ENCODE measurements around the gene PKP1. TPM values are rescaled to one million over a fixed set of nuclear protein-coding genes. Genes with fewer than 3 reads are reported as not detected.
A peak's percentile ranks its signal among the peaks of the same experiment; 100 is the strongest.

The PKP1 gene
- polyA plus RNA-seq, 1 donor (not counting 4 experiments of a cell fraction or from before 2014, with no cell fraction given) = 169 TPM

DNA sequence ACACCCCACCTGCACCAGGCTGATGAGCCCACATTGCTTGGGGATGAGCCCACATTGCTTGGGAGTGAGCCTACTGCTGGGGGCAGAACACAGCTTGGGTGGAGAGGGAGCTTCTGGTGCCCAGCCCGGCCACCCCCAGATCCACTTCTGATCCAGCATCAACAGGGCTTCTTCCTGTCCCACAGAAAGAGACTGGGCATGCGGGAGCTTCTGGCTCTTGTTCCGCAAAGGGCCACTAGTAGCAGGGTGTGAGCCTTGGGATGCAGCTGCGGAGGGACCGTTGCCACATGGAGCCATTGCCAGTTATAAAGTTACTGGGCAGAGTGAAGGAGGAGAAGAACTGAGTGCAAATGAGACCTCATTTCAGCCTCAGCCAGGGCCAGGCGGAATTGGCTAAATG is 36.3 kb downstream of the PKP1 start:
- peak overlapping the region; percentile 71 for H3K27ac ChIP-seq (ENCODE audit: control insufficient read depth, insufficient read depth, low read length)
- H3K9me3 ChIP-seq (ENCODE audit: control insufficient read depth, low read depth, low read length) = no peaks in the 10 kb centered on the region
- no peak overlapping the region for H3K4me3 ChIP-seq (ENCODE audit: control insufficient read depth in 2 of 3, extremely low read depth in 1 of 3, insufficient read depth in 2 of 3, low read depth in 1 of 3, low read length in 3 of 3)
- peaks cover 31% of the 10 kb centered on the region for H3K4me1 ChIP-seq (ENCODE audit: control insufficient read depth, extremely low read depth, insufficient read depth, low read length)
- H3K79me2 ChIP-seq (ENCODE audit: control insufficient read depth, insufficient read depth, low read length) = peaks cover 11% of the 10 kb centered on the region
- peaks cover 9% of the 10 kb centered on the region for H3K9me1 ChIP-seq (ENCODE audit: control insufficient read depth, extremely low read depth, insufficient read depth, low read length)
- H3K9ac ChIP-seq (ENCODE audit: control insufficient read depth, extremely low read depth, insufficient read depth, low read length) = no peak overlapping the region
- no peaks in the 10 kb centered on the region for H4K20me1 ChIP-seq (ENCODE audit: control insufficient read depth, extremely low read depth, insufficient read depth, low read length)
- peaks cover 75 to 92% of the 10 kb centered on the region in 2 experiments for H3K36me3 ChIP-seq (ENCODE audit: control insufficient read depth in 2 of 2, extremely low read depth in 1 of 2, insufficient read depth in 2 of 2, low read length in 2 of 2)
- TF ChIP-seq CTCF (optimal IDR thresholded peaks at IDR 0.05 in 1 of 3, IDR thresholded peaks at IDR 0.05 in 1 of 3, conservative IDR thresholded peaks at IDR 0.05 in 1 of 3; ENCODE audit: extremely low read depth in 1 of 3, insufficient read depth in 2 of 3, low read length in 3 of 3) = no peak
- no peak for TF ChIP-seq EZH2 (IDR thresholded peaks at IDR 0.05; ENCODE audit: low read length)
- no peaks in the 10 kb centered on the region for H3K27me3 ChIP-seq (ENCODE audit: control insufficient read depth, extremely low read depth, insufficient read depth, low read length)
- dilution Hi-C loops (cut with MboI; ENCODE audit: extremely low pct_ligation_motif_present, low sequenced_read_pairs) = no loop called here
- FAIRE-seq (no peak), DNase-seq (ENCODE audit: low read depth, low spot score) (no peak)
- no peak overlapping the region for H3K4me2 ChIP-seq (ENCODE audit: control insufficient read depth, extremely low read depth, insufficient read depth, low read depth, low read length)
- no peak overlapping the region for H2AFZ ChIP-seq (ENCODE audit: control insufficient read depth, low read length)

DNA sequence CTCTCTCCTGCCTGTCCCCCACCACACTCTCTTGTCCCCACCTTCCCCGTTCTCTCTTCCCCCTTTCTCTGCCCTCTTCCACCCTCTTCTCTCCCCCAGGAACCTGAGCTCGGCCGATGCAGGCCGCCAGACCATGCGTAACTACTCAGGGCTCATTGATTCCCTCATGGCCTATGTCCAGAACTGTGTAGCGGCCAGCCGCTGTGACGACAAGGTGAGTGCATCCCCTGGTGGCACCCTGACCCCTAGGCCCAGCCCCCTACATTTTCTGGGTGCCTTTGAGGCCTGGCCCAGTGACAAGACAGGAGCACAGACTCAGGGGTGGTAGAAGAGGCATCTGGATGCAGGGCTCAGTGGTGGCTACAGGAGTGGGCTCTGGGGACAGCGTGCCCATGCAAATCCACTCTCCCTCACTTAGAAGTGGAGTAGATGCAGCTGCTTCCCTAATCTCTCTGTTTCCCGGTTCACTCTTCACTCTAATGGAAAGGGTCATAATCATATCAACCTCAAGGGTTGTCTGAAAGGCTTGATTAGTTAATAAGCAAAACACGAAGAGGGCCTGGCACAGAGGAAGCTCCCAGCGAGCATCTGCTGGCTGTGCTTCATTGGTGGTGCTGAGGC is 37.0 kb downstream of the PKP1 start:
- DNase-seq (ENCODE audit: low read depth, low spot score) = no peak
- Histone ChIP-seq H3K9me3 (ENCODE audit: control insufficient read depth, low read depth, low read length) (no peaks in the 10 kb centered on the region), H3K27me3 (ENCODE audit: control insufficient read depth, extremely low read depth, insufficient read depth, low read length) (no peaks in the 10 kb centered on the region), H3K36me3 (ENCODE audit: control insufficient read depth in 2 of 2, extremely low read depth in 1 of 2, insufficient read depth in 2 of 2, low read length in 2 of 2) (peaks cover 74 to 92% of the 10 kb centered on the region in 2 experiments), H3K27ac (ENCODE audit: control insufficient read depth, insufficient read depth, low read length) (no peak overlapping the region), H3K9me1 (ENCODE audit: control insufficient read depth, extremely low read depth, insufficient read depth, low read length) (peaks cover 9% of the 10 kb centered on the region), H3K4me1 (ENCODE audit: control insufficient read depth, extremely low read depth, insufficient read depth, low read length) (peaks cover 31% of the 10 kb centered on the region), H3K9ac (ENCODE audit: control insufficient read depth, extremely low read depth, insufficient read depth, low read length) (no peak overlapping the region), H4K20me1 (ENCODE audit: control insufficient read depth, extremely low read depth, insufficient read depth, low read length) (no peaks in the 10 kb centered on the region), H3K4me3 (ENCODE audit: control insufficient read depth in 2 of 3, extremely low read depth in 1 of 3, insufficient read depth in 2 of 3, low read depth in 1 of 3, low read length in 3 of 3) (no peak overlapping the region), H3K79me2 (ENCODE audit: control insufficient read depth, insufficient read depth, low read length) (peaks cover 4% of the 10 kb centered on the region), H3K4me2 (ENCODE audit: control insufficient read depth, extremely low read depth, insufficient read depth, low read depth, low read length) (no peak overlapping the region), H2AFZ (ENCODE audit: control insufficient read depth, low read length) (no peak overlapping the region)
- FAIRE-seq = no peak
- TF ChIP-seq CTCF (optimal IDR thresholded peaks at IDR 0.05 in 1 of 3, IDR thresholded peaks at IDR 0.05 in 1 of 3, conservative IDR thresholded peaks at IDR 0.05 in 1 of 3; ENCODE audit: extremely low read depth in 1 of 3, insufficient read depth in 2 of 3, low read length in 3 of 3) = no peak
- TF ChIP-seq EZH2 (IDR thresholded peaks at IDR 0.05; ENCODE audit: low read length) = no peak
- dilution Hi-C loops (cut with MboI; ENCODE audit: extremely low pct_ligation_motif_present, low sequenced_read_pairs) = no loop called here
